K562 (cell line): Measurements from ENCODE around the gene UTP20.

ENCODE experiments used
- CHD2 ChIP-seq: IDR thresholded peaks from 2 replicates; pipeline ENCODE4 v1.6.1; 2011; ENCODE audit warnings: low read depth, low read length
- CTCF ChIP-seq, 3 experiments: IDR thresholded peaks in 2 of 3; conservative IDR thresholded peaks in 1 of 3; 2 replicates each; pipeline ENCODE4 v1.5.1; 2011 to 2012; ENCODE audit warnings: low read length in 3 of 3, mild to moderate bottlenecking in 3 of 3, control low read depth in 2 of 3, improper control_type of control experiment in 1 of 3, inconsistent platforms in 1 of 3, low read depth in 1 of 3, mixed read lengths in 1 of 3, moderate library complexity in 1 of 3; ENCODE audit not compliant: insufficient read depth in 2 of 3
- HNRNPL ChIP-seq: fragments of 200-400 bp; formaldehyde crosslinking; IDR thresholded peaks from 2 replicates; pipeline ENCODE4 v1.6.1; 2017; ENCODE audit warnings: low read depth, mild to moderate bottlenecking, low read length
- POLR2A ChIP-seq: fragments of 450-650 bp; conservative IDR thresholded peaks from 2 replicates; pipeline ENCODE4 v1.6.1; 2016
- RAD21 ChIP-seq, 2 experiments: fragments of 250-450 bp in 1 of 2; fragments of 450-650 bp in 1 of 2; sonication (Bioruptor Pico) in 1 of 2; formaldehyde crosslinking in 1 of 2; IDR thresholded peaks in 1 of 2; conservative IDR thresholded peaks in 1 of 2; 2 replicates each; pipeline versions ENCODE4 v1.4.0 to v1.8.0; 2020 to 2022; ENCODE audit warnings: mild to moderate bottlenecking in 2 of 2, moderate library complexity in 1 of 2
- SNAPC5 ChIP-seq: fragments of 250-450 bp; sonication (Bioruptor Pico); IDR thresholded peaks from 2 replicates; pipeline ENCODE4 v1.8.0; 2021; ENCODE audit warnings: moderate library complexity, mild to moderate bottlenecking, inconsistent platforms
- YBX1 ChIP-seq: fragments of 450-650 bp; IDR thresholded peaks from 2 replicates; pipeline ENCODE4 v1.7.1; 2016; ENCODE audit warnings: mild to moderate bottlenecking
- ZBTB9 ChIP-seq: fragments of 450-650 bp; formaldehyde crosslinking; IDR thresholded peaks from 2 replicates; pipeline ENCODE4 v1.4.0; 2020; ENCODE audit warnings: mild to moderate bottlenecking, moderate library complexity
- ZFP36 ChIP-seq: fragments of 150-350 bp; IDR thresholded peaks from 2 replicates; pipeline ENCODE4 v1.6.1; 2018; ENCODE audit warnings: low read length, low read depth; ENCODE audit not compliant: partially characterized antibody

DNA sequence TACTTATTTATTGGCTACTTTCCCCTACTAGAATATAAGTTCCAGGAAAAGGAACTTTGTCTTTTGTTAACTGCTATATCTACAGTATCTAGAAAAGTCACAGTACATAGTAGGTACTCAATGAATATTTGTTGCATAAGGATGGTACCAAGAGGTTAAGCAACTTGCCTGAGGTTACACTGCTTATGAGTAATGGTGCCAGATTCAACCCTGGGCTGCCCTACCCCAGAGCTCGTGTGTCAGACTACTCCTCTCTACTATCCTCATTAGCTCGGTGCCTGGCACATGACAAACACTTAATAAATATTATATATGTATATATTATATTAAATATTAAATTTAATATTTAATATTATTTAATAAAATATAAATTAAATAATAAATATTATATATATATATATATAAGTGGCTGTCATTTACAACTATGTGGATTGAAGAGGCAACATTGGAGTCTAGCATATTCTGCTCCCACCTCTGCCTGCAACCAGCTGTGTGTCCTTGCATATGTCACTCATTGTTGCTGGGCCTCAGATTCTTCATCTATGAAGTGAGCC, 25.4 kb downstream of the UTP20 start:
- TF ChIP-seq SNAPC5 (CRISPR knock-in tag) (no peak), HNRNPL (no peak), CTCF (IDR thresholded peaks at IDR 0.05 in 2 of 3, conservative IDR thresholded peaks at IDR 0.05 in 1 of 3; ENCODE audit: insufficient read depth in 2 of 3, low read depth in 1 of 3, low read length in 3 of 3) (no peak), POLR2A (no peak), RAD21 (CRISPR knock-in tag; conservative IDR thresholded peaks at IDR 0.05 in 1 of 2, IDR thresholded peaks at IDR 0.05 in 1 of 2) (no peak), ZFP36 (no peak), YBX1 (no peak), CHD2 (no peak), ZBTB9 (CRISPR knock-in tag) (no peak)
